22Rv1 (cell line): ENCODE measurements around the gene AOAH.

ENCODE experiments used
- H3K27ac ChIP-seq: fragments of 450-650 bp; 2 replicates; pipeline ENCODE4 v1.5.1; 2017
- ZFX ChIP-seq: fragments of 450-650 bp; IDR thresholded peaks from 2 replicates; pipeline ENCODE4 v1.6.1; 2017; ENCODE audit warnings: antibody characterized with exemption, borderline replicate concordance
- TF ChIP-seq, protein P1 (sequence below): fragments of 450-650 bp; IDR thresholded peaks from 2 replicates; pipeline ENCODE4 v1.5.1; 2017; ENCODE audit warnings: mild to moderate bottlenecking

The AOAH gene

DNA sequence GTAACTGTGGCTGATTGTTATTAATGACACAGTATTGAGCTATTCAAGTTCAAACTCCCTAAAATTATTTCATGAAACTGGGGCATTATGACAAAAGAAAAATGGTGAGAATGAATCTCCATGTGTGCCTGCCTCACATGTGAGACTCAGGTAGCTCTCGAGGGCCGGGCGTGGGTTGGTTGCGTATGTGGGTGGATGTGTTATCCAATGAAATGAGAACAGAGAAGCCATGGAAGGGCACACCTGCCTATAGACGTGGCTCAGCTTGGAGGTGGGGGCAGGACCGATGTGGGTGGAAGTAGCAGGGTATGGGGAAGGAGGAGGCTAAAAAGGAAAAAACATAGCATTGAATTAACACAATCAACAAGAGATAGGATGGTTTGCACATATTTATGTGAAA lies 96.5 kb downstream of the AOAH start:
- H3K27ac ChIP-seq = no peak overlapping the region
- no peak for TF ChIP-seq ZFX
- TF ChIP-seq, protein P1, sequence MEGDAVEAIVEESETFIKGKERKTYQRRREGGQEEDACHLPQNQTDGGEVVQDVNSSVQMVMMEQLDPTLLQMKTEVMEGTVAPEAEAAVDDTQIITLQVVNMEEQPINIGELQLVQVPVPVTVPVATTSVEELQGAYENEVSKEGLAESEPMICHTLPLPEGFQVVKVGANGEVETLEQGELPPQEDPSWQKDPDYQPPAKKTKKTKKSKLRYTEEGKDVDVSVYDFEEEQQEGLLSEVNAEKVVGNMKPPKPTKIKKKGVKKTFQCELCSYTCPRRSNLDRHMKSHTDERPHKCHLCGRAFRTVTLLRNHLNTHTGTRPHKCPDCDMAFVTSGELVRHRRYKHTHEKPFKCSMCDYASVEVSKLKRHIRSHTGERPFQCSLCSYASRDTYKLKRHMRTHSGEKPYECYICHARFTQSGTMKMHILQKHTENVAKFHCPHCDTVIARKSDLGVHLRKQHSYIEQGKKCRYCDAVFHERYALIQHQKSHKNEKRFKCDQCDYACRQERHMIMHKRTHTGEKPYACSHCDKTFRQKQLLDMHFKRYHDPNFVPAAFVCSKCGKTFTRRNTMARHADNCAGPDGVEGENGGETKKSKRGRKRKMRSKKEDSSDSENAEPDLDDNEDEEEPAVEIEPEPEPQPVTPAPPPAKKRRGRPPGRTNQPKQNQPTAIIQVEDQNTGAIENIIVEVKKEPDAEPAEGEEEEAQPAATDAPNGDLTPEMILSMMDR = no peak

- no peak for TF ChIP-seq ZFX
- TF ChIP-seq, protein P1 = no peak
- H3K27ac ChIP-seq = no peak overlapping the region
Observed at GRCh38 chr7:36626111-36626510, 98.2 kb downstream of the AOAH start.

DNA sequence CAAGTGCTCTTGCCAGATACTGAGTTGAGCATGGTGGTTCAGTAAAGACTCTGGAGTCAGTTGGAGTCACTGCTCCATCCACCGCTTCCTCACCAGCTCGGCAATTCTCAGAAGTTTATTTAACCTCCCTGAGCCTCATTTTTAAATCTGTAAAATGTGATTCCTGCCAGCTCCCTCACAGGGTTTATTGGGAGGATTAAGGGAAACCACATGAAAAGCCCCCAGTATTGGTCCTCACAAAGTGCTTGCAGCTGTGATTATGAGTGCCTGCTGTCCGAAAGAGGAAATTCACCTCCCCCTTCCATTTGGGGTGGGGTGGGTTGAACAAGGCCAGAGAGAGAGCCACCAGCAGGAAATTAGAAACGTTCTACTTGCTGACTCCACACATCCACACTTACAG lies 99.0 kb downstream of the AOAH start:
- no peak overlapping the region for H3K27ac ChIP-seq
- TF ChIP-seq, protein P1 = no peak
- no peak for TF ChIP-seq ZFX

- TF ChIP-seq, protein P1 = no peak
- no peak for TF ChIP-seq ZFX
- H3K27ac ChIP-seq = no peak overlapping the region
Observed at GRCh38 chr7:36623247-36623646, 101.0 kb downstream of the AOAH start.

- TF ChIP-seq ZFX = no peak
- TF ChIP-seq, protein P1 = no peak
Observed at GRCh38 chr7:36621396-36621795, 102.9 kb downstream of the AOAH start.

GRCh38 chr7:36620166-36620708 lies 104.1 kb downstream of the AOAH start:
- TF ChIP-seq, protein P1 = no peak

More at GRCh38 chr7:36621396-36621795, 102.9 kb downstream of the AOAH start:
- no peak overlapping the region for H3K27ac ChIP-seq

DNA sequence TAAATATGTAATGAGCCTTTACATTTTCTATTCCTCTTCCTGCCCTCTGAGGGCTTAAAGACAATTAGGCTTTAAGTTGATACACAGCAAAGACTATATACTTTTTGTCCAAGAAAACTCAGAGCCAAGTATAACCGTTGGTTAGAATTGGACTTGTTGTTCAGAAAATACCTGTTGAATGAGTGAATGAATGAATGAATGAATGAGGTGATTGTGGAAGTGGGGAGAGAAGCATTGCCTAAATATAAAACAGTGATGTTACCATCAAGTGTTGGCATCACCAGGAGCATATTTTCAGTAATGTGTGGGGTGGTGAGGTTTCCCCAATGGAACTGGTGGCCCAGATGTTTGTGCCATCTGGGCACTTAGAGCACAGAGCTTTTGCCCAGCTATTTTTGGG lies 106.9 kb downstream of the AOAH start:
- H3K27ac ChIP-seq = no peak overlapping the region
- TF ChIP-seq, protein P1 = no peak
- no peak for TF ChIP-seq ZFX

More at GRCh38 chr7:36620166-36620708, 104.1 kb downstream of the AOAH start:
- H3K27ac ChIP-seq = no peak overlapping the region
